CD4-positive, alpha-beta T cell (primary cell): ENCODE results near the gene RPL31. TPM values are rescaled to one million over a fixed set of nuclear protein-coding genes. Genes with fewer than 3 reads are reported as not detected.
A peak's percentile ranks its signal among the peaks of the same experiment; 100 is the strongest.

Experiments
- ATAC-seq: fragments of 200-7000 bp; cut with Tn5 transposase; one replicate; pipeline ENCODE4 v1.10.0; 2022; ENCODE audit warnings: mild to moderate bottlenecking; ENCODE audit not compliant: poor library complexity
- CTCF ChIA-PET: fragments of 350-600 bp; sonication (Branson Sonifier 250); formaldehyde crosslinking; loops from one replicate; lab custom pipeline; 2021; ENCODE audit warnings: antibody characterized with exemption, inconsistent platforms; lab: Charles Lee
- POLR2A ChIA-PET: fragments of 350-600 bp; sonication (Branson Sonifier 250); formaldehyde crosslinking; loops from one replicate; lab custom pipeline; 2021; ENCODE audit warnings: antibody characterized with exemption, inconsistent platforms; lab: Charles Lee
- DNase-seq, 14 experiments: peaks; one replicate each; pipeline ENCODE4 v3.0.0-alpha.2; 2013 to 2020; ENCODE audit warnings: mixed read lengths in 2 of 14
- H3K27ac ChIP-seq, 2 donors: one replicate each; pipeline versions ENCODE4 v1.5.1 to v1.7.0; 2013; ENCODE audit warnings: low read length in 2 of 2, low read depth in 1 of 2, mild to moderate bottlenecking in 1 of 2
- H3K27me3 ChIP-seq, 2 experiments: 1 replicate in 1 of 2; 2 replicates in 1 of 2; pipeline versions ENCODE4 v1.6.1 to v1.7.0; 2013; ENCODE audit warnings: low read length in 2 of 2, control low read depth in 1 of 2, mild to moderate bottlenecking in 1 of 2, moderate library complexity in 1 of 2; ENCODE audit not compliant: insufficient read depth in 2 of 2, control insufficient read depth in 1 of 2
- H3K36me3 ChIP-seq: one replicate; pipeline ENCODE4 v1.6.1; 2013; ENCODE audit warnings: low read length, control low read depth; ENCODE audit not compliant: insufficient read depth
- H3K4me1 ChIP-seq: one replicate; pipeline ENCODE4 v1.6.1; 2013; ENCODE audit warnings: low read length, control low read depth; ENCODE audit not compliant: insufficient read depth
- H3K4me3 ChIP-seq: one replicate; pipeline ENCODE4 v1.5.1; 2013; ENCODE audit warnings: mild to moderate bottlenecking, low read length, moderate library complexity
- H3K9me3 ChIP-seq, 2 experiments: 1 replicate in 1 of 2; 2 replicates in 1 of 2; pipeline versions ENCODE4 v1.6.1 to v1.7.0; 2013; ENCODE audit warnings: low read length in 2 of 2, mild to moderate bottlenecking in 2 of 2, control low read depth in 1 of 2, moderate library complexity in 1 of 2; ENCODE audit not compliant: control insufficient read depth in 1 of 2, insufficient read depth in 1 of 2
- H3K27ac Mint-ChIP-seq: one replicate; pipeline ENCODE4 v1.8.0; 2020; ENCODE audit warnings: mixed read lengths
- H3K27me3 Mint-ChIP-seq: one replicate; pipeline ENCODE4 v1.8.0; 2021; ENCODE audit warnings: mixed read lengths
- H3K36me3 Mint-ChIP-seq: one replicate; pipeline ENCODE4 v1.8.0; 2021; ENCODE audit warnings: low read depth, mixed read lengths
- H3K4me1 Mint-ChIP-seq: one replicate; pipeline ENCODE4 v1.8.0; 2021; ENCODE audit warnings: low read depth, mixed read lengths
- H3K4me3 Mint-ChIP-seq: one replicate; pipeline ENCODE4 v1.8.0; 2020; ENCODE audit warnings: mild to moderate bottlenecking, mixed read lengths
- H3K9me3 Mint-ChIP-seq: one replicate; pipeline ENCODE4 v1.8.0; 2020; ENCODE audit warnings: mixed read lengths
- CTCF ChIP-seq: fragments of 200-600 bp; IDR thresholded peaks from one replicate; pipeline ENCODE4 v1.8.0; 2022; ENCODE audit warnings: antibody characterized with exemption, mild to moderate bottlenecking
- intact Hi-C, 2 experiments: fragments of 100-400 bp; cut with DNase I in 1 of 2; cut with micrococcal nuclease in 1 of 2; formaldehyde crosslinking; loops; one replicate each; pipeline versions ENCODE4 v1.15.1 to v1.9.0; 2023 to 2025; cut with DNase I, micrococcal nuclease
- total RNA-seq, 174 experiments: library from RNA in 2 of 174; stranded (reverse) in 2 of 174; gene quantifications; one replicate each; pipeline ENCODE4 v1.2.3 and lab custom pipeline; 2021 to 2026

The RPL31 gene
- total RNA-seq, 2 experiments from 2014 or later = 2,901 to 2,913 TPM

GRCh38 chr2:101023327-101024107, 21.4 kb downstream of the RPL31 start:
- no peaks in the 10 kb centered on the region for H3K27me3 Mint-ChIP-seq
- POLR2A ChIA-PET = interaction anchor here (1.0 kb wide), 1 partner anchor 17 kb away, joined by 3 read pairs; no protein-coding TSS in a partner anchor
- no peaks in the 10 kb centered on the region for H3K4me1 Mint-ChIP-seq
- H3K4me3 ChIP-seq = no peak overlapping the region
- peaks cover 2% of the 10 kb centered on the region for H3K36me3 ChIP-seq
- H3K4me3 Mint-ChIP-seq = no peak overlapping the region
- CTCF ChIA-PET = interaction anchor here (0.6 kb wide), 1 partner anchor 97 kb away, joined by 3 read pairs; no protein-coding TSS in a partner anchor
- DNase-seq (no peak), ATAC-seq (no peak)
- no peaks in the 10 kb centered on the region for H3K9me3 Mint-ChIP-seq
- H3K27ac Mint-ChIP-seq = peak overlapping the region; percentile 11
- intact Hi-C loops = no loop called here
- TF ChIP-seq CTCF = no peak
- H3K36me3 Mint-ChIP-seq = peaks cover 8% of the 10 kb centered on the region
- no peaks in the 10 kb centered on the region for H3K27me3 ChIP-seq
- H3K4me1 ChIP-seq = no peaks in the 10 kb centered on the region
- no peaks in the 10 kb centered on the region for H3K9me3 ChIP-seq
- no peak overlapping the region for H3K27ac ChIP-seq

- H3K27ac ChIP-seq = no peak overlapping the region
- H3K36me3 ChIP-seq = no peaks in the 10 kb centered on the region
- Mint-ChIP-seq H3K27me3 (no peaks in the 10 kb centered on the region), H3K4me3 (no peak overlapping the region), H3K36me3 (no peaks in the 10 kb centered on the region), H3K4me1 (no peaks in the 10 kb centered on the region), H3K9me3 (no peaks in the 10 kb centered on the region), H3K27ac (no peak overlapping the region)
- no peak overlapping the region for H3K4me3 ChIP-seq
- ChIA-PET POLR2A (no interaction called here), CTCF (no interaction called here)
- ATAC-seq (no peak), DNase-seq (no peak)
- no peaks in the 10 kb centered on the region for H3K4me1 ChIP-seq
- intact Hi-C loops = no loop called here
- no peak for TF ChIP-seq CTCF
- H3K9me3 ChIP-seq = no peaks in the 10 kb centered on the region
- H3K27me3 ChIP-seq = no peaks in the 10 kb centered on the region
Observed at GRCh38 chr2:101025561-101025960, 23.5 kb downstream of the RPL31 start.

- Mint-ChIP-seq H3K4me3 (no peak overlapping the region), H3K4me1 (no peaks in the 10 kb centered on the region), H3K36me3 (no peaks in the 10 kb centered on the region), H3K9me3 (no peaks in the 10 kb centered on the region), H3K27ac (no peak overlapping the region), H3K27me3 (no peaks in the 10 kb centered on the region)
- ChIA-PET CTCF (no interaction called here), POLR2A (interaction anchor here (1.2 kb wide), 1 partner anchor 24 kb away, joined by 4 read pairs; the partner anchor contains the start of gene RPL31)
- intact Hi-C loops = no loop called here
- Histone ChIP-seq H3K9me3 (no peaks in the 10 kb centered on the region), H3K27me3 (no peaks in the 10 kb centered on the region), H3K27ac (no peak overlapping the region), H3K36me3 (no peaks in the 10 kb centered on the region), H3K4me3 (no peak overlapping the region), H3K4me1 (no peaks in the 10 kb centered on the region)
- TF ChIP-seq CTCF = no peak
- DNase-seq = no peak
- no peak for ATAC-seq
Observed at GRCh38 chr2:101026253-101026701, 24.2 kb downstream of the RPL31 start.
